Gastrocnemius medialis (tissue), 4 donors: ENCODE data around the gene SH3PXD2B. TPM values are rescaled to one million over a fixed set of nuclear protein-coding genes. Genes with fewer than 3 reads are reported as not detected.

Experiments used
- ATAC-seq, 2 donors: fragments of 150-250 bp; one replicate each; pipeline ENCODE4 v1.9.1; 2016
- DNase-seq, 2 donors: peaks; one replicate each; pipeline ENCODE4 v3.0.0-alpha.2; 2019
- H3K27ac ChIP-seq, 4 donors: fragments of 200-600 bp; sonication (generic); 1 replicate in 1 of 4; 2 replicates in 3 of 4; pipeline ENCODE4 v1.5.1; 2016 to 2018; ENCODE audit warnings: mild to moderate bottlenecking in 2 of 4, moderate library complexity in 1 of 4
- H3K27me3 ChIP-seq, 3 donors: fragments of 200-600 bp; sonication (generic) in 2 of 3; 1 replicate in 1 of 3; 2 replicates in 2 of 3; pipeline versions ENCODE4 v1.5.1 to v1.6.0; 2016 to 2019; ENCODE audit warnings: mild to moderate bottlenecking in 1 of 3, moderate library complexity in 1 of 3
- H3K36me3 ChIP-seq, 2 donors: fragments of 200-600 bp; sonication (generic) in 1 of 2; one replicate each; pipeline ENCODE4 v1.5.1; 2017 to 2018
- H3K4me1 ChIP-seq, 2 donors: fragments of 200-600 bp; sonication (generic) in 1 of 2; one replicate each; pipeline ENCODE4 v1.5.1; 2016 to 2017; ENCODE audit warnings: mild to moderate bottlenecking in 2 of 2
- H3K4me3 ChIP-seq, 4 donors: fragments of 200-600 bp; sonication (generic) in 3 of 4; 1 replicate in 1 of 4; 2 replicates in 3 of 4; pipeline ENCODE4 v1.5.1; 2016 to 2019; ENCODE audit warnings: mild to moderate bottlenecking in 2 of 4
- H3K9me3 ChIP-seq, 3 donors: fragments of 200-600 bp; sonication (generic) in 2 of 3; 1 replicate in 1 of 3; 2 replicates in 2 of 3; pipeline ENCODE4 v1.5.1; 2016 to 2019
- POLR2A ChIP-seq, 2 donors: fragments of 450-650 bp; IDR thresholded peaks; one replicate each; pipeline ENCODE4 v1.6.1; 2017; ENCODE audit warnings: antibody characterized with exemption in 2 of 2, mild to moderate bottlenecking in 2 of 2, moderate library complexity in 2 of 2
- in situ Hi-C, 4 donors: fragments of 200-750 bp; cut with MboI; loops; one replicate each; pipeline versions ENCODE4 v1.15.0 to v1.8.0; 2017; ENCODE audit warnings: low sequenced_read_pairs in 4 of 4
- intact Hi-C: fragments of 100-400 bp; cut with DNase I; formaldehyde crosslinking; loops from one replicate; pipeline ENCODE4 v1.15.1; 2023; ENCODE audit warnings: low total_unique reads
- total RNA-seq, 4 donors: library from RNA; depleted of rRNA; stranded (reverse); fragments of >200 nt; gene quantifications; one replicate each; pipeline versions ENCODE4 v1.1.0 to v1.2.3, GENCODE V29; 2016
- TF ChIP-seq, protein P1 (sequence below), 5 experiments: fragments of 450-650 bp in 3 of 5; fragments of 200-600 bp in 2 of 5; sonication (generic) in 2 of 5; IDR thresholded peaks in 4 of 5; conservative IDR thresholded peaks in 1 of 5; 1 replicate in 4 of 5; 2 replicates in 1 of 5; pipeline ENCODE4 v1.5.1; 2016 to 2019; ENCODE audit warnings: antibody characterized with exemption in 5 of 5, mild to moderate bottlenecking in 3 of 5, moderate library complexity in 3 of 5

SH3PXD2B gene
- total RNA-seq, 4 donors from 2014 or later, result 2.7 to 10.2 (median 4.2) TPM

DNA sequence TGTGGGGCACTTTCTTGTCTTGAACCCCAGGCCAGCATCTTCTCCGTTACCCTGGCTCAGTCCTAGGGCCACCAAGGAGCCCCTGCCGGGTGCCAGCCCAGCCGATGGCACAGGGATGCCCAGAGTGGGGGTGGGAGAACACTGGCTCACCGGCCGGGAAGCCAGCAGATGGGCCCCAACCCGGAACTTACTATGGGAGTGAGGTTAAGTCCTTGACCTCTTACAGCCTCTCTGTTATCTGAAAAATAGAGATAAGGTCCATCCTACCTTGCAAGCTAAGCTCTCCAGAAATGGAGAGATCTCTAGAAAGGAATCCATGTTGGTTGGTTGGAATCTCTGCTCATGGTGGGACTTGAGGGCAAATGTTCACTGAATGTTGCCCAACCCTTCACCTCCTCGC lies 20.8 kb downstream of the SH3PXD2B start:
- H3K27ac ChIP-seq, result no peak overlapping the region
- no peak for ATAC-seq
- H3K27me3 ChIP-seq, result no peaks in the 10 kb centered on the region
- intact Hi-C loops, result no loop called here
- H3K4me3 ChIP-seq, result no peak overlapping the region
- DNase-seq, result no peak
- no peaks in the 10 kb centered on the region for H3K9me3 ChIP-seq
- TF ChIP-seq, protein P1, sequence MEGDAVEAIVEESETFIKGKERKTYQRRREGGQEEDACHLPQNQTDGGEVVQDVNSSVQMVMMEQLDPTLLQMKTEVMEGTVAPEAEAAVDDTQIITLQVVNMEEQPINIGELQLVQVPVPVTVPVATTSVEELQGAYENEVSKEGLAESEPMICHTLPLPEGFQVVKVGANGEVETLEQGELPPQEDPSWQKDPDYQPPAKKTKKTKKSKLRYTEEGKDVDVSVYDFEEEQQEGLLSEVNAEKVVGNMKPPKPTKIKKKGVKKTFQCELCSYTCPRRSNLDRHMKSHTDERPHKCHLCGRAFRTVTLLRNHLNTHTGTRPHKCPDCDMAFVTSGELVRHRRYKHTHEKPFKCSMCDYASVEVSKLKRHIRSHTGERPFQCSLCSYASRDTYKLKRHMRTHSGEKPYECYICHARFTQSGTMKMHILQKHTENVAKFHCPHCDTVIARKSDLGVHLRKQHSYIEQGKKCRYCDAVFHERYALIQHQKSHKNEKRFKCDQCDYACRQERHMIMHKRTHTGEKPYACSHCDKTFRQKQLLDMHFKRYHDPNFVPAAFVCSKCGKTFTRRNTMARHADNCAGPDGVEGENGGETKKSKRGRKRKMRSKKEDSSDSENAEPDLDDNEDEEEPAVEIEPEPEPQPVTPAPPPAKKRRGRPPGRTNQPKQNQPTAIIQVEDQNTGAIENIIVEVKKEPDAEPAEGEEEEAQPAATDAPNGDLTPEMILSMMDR (IDR thresholded peaks at IDR 0.05 in 4 of 5, conservative IDR thresholded peaks at IDR 0.05 in 1 of 5), result no peak
- TF ChIP-seq POLR2A (IDR thresholded peaks at IDR 0.05), result no peak
- peaks cover 10 to 18% of the 10 kb centered on the region in 2 donors for H3K4me1 ChIP-seq
- no peaks in the 10 kb centered on the region for H3K36me3 ChIP-seq
- in situ Hi-C loops, result no loop called here

DNA sequence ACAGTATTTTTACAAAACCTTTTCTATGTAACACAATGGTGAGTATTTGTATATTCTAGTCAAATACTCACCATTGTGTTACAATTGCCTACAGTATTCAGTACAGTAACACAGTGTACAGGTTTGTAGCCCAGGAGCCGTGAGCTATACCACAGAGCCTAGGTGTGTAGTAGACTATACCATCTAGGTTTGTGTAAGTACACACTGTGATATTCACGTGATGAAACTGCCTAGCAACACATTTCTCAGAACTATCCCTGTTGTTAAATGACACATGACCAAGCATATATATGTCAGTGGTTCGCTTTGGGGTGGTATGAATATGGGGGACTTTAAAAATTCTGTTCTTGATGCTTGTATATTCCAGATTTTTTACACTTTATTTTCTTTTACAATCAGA lies 21.3 kb downstream of the SH3PXD2B start:
- peaks cover 5 to 17% of the 10 kb centered on the region in 2 donors for H3K4me1 ChIP-seq
- H3K27me3 ChIP-seq, result no peaks in the 10 kb centered on the region
- ATAC-seq (no peak), DNase-seq (no peak)
- in situ Hi-C loops (no loop called here), intact Hi-C loops (no loop called here)
- no peak overlapping the region for H3K4me3 ChIP-seq
- no peak overlapping the region for H3K27ac ChIP-seq
- H3K36me3 ChIP-seq, result no peaks in the 10 kb centered on the region
- TF ChIP-seq, protein P1 (IDR thresholded peaks at IDR 0.05 in 4 of 5, conservative IDR thresholded peaks at IDR 0.05 in 1 of 5), result no peak
- no peak for TF ChIP-seq POLR2A (IDR thresholded peaks at IDR 0.05)
- no peaks in the 10 kb centered on the region for H3K9me3 ChIP-seq

DNA sequence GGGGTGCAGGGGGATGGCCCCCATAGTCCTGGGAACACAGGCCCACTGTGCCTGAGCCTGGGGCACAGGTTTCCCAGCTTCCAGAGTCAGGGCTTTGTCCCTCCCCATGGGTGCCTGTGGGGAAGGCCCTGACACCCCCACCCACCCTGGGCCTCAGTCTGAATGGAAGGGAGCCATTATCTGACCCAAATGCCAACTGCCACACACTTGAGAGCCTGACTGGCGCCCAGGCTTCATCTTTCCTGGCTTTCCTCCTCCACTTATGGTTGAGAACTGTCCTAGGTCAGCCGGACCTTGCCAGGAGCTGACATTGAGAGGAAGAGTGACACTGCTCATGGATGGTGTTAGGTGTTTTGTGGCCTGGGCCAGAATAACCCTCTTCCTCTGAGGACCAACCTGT lies 24.0 kb downstream of the SH3PXD2B start:
- intact Hi-C loops, result no loop called here
- in situ Hi-C loops, result no loop called here
- ATAC-seq, result no peak
- TF ChIP-seq, protein P1 (IDR thresholded peaks at IDR 0.05 in 4 of 5, conservative IDR thresholded peaks at IDR 0.05 in 1 of 5), result no peak
- no peak for TF ChIP-seq POLR2A (IDR thresholded peaks at IDR 0.05)
- no peaks in the 10 kb centered on the region for H3K27me3 ChIP-seq
- DNase-seq, result no peak
- H3K4me1 ChIP-seq, result peaks cover 0 to 9% of the 10 kb centered on the region in 2 donors
- H3K36me3 ChIP-seq, result no peaks in the 10 kb centered on the region
- H3K9me3 ChIP-seq, result no peaks in the 10 kb centered on the region
- H3K4me3 ChIP-seq, result no peak overlapping the region
- H3K27ac ChIP-seq, result peak overlapping the region; percentile 57 to 74 (median 69)

DNA sequence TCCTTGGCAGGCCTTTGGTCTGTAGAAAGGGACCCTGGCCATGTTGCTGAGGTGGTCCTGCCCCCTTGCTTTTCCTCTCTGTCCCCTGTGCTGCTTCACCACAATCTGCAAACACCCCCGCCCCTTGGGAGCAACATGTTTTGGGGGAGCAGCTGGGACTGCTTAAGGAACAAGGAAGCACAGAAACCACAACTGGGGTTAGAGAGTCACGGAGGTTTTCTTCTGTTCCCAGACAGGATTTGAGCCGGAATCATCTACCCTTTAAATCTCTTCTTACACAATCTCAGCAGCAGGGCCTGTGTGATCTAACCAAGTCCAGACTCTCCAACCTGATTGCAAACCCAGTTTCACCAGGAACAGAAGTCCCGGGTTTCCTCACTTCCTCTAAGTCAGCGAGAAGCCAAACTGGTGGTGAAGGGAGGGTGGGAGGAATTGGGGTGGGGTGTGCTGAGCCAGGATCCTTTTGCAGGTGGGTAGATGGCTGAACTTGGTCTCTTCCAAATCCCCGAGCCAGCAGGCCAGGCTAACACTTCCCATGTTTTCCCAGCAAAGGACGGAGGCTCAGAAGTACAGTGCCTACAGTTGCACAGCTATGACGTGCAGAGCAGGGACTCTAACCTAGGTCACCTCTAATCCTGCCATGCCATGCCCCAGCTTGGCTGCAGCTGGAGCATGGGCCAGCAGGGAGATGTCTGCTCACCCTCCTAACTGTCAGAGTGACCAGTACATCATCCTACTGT lies 25.0 kb downstream of the SH3PXD2B start:
- H3K36me3 ChIP-seq, result no peaks in the 10 kb centered on the region
- peak in 1 of 2 donors; percentile 9 for TF ChIP-seq POLR2A (IDR thresholded peaks at IDR 0.05)
- TF ChIP-seq, protein P1 (IDR thresholded peaks at IDR 0.05 in 4 of 5, conservative IDR thresholded peaks at IDR 0.05 in 1 of 5), result no peak
- no peaks in the 10 kb centered on the region for H3K9me3 ChIP-seq
- H3K27me3 ChIP-seq, result no peaks in the 10 kb centered on the region
- H3K27ac ChIP-seq, result peak overlapping the region; percentile 65 to 74 (median 69)
- peak in 1 of 2 donors; percentile 64 for DNase-seq
- peaks cover 0 to 9% of the 10 kb centered on the region in 2 donors for H3K4me1 ChIP-seq
- no peak overlapping the region for H3K4me3 ChIP-seq
- in situ Hi-C loops (no loop called here), intact Hi-C loops (no loop called here)
- peak; percentile 70 to 83 for ATAC-seq
